Measurements from ENCODE around the gene TEKTIP1.

DNA sequence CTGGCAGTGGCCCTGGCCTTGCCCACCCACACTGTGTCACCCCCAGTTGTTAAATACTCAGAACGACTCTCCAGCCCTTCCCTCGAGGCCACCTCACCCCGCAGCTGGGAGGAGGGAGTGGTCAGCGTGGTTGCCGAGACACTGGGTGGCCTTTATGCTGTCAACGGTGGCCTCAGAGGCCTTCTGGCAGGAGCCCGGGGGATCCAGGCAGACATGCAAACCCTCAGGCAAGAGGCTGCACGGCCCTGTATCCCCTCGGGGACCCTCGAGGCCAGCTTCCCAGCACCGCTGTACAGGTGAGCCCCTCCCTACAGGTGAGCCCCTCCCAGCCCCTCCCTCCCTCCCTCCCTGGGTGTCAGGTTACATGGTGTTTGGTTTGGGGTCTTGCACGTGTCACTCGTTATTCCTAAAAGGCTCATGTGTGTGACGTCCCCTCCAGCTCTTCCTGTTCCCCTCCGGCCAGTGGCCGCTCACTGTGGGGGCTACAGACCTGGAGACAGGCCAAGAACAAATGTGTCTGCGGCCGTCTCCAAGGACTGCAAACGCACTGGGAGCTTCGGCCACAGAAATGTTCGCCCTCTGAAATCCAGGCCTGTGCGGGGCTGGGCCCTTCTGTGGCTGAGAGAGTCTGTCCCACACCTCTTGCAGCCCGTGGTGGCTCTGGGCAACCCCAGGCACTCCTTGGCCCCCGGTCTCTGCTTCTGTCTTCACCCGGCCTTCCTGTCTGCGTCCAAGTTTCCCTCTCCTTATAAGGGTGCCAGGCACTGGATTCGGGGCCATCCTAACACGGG lies at the start of gene TEKTIP1:
- TF ChIP-seq, protein P1, sequence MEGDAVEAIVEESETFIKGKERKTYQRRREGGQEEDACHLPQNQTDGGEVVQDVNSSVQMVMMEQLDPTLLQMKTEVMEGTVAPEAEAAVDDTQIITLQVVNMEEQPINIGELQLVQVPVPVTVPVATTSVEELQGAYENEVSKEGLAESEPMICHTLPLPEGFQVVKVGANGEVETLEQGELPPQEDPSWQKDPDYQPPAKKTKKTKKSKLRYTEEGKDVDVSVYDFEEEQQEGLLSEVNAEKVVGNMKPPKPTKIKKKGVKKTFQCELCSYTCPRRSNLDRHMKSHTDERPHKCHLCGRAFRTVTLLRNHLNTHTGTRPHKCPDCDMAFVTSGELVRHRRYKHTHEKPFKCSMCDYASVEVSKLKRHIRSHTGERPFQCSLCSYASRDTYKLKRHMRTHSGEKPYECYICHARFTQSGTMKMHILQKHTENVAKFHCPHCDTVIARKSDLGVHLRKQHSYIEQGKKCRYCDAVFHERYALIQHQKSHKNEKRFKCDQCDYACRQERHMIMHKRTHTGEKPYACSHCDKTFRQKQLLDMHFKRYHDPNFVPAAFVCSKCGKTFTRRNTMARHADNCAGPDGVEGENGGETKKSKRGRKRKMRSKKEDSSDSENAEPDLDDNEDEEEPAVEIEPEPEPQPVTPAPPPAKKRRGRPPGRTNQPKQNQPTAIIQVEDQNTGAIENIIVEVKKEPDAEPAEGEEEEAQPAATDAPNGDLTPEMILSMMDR (IDR thresholded peaks at IDR 0.05) = no peak
- no peak for TF ChIP-seq POLR2A (IDR thresholded peaks at IDR 0.05)
